Measurements from ENCODE around the gene ZNF646. TPM values are rescaled to one million over a fixed set of nuclear protein-coding genes. Genes with fewer than 3 reads are reported as not detected.

Gene ZNF646
- total and polyA plus RNA-seq, 4 donors: 0.89 to 9.6 (median 4.0) TPM

DNA sequence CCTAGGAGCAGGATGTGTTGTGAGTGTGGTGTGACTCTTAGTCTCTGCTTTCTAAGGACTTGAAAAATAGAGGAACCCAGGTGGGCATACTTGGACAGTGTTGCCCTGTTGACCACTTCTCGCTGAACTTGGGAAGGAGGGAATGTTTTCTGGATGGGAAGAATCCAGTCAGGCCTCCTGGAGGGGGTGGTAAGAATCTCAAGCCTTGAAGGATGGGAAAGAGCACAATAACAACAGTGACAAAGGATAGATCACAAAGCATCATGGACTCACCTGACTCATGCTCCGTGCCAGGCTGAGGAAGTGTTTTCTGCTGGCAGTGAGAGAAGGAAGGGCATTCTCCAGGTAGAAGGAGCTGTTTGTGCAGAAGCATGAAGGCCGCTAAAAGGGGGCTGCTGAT lies 51.6 kb downstream of the ZNF646 start (continued):
- TF ChIP-seq, protein P1, sequence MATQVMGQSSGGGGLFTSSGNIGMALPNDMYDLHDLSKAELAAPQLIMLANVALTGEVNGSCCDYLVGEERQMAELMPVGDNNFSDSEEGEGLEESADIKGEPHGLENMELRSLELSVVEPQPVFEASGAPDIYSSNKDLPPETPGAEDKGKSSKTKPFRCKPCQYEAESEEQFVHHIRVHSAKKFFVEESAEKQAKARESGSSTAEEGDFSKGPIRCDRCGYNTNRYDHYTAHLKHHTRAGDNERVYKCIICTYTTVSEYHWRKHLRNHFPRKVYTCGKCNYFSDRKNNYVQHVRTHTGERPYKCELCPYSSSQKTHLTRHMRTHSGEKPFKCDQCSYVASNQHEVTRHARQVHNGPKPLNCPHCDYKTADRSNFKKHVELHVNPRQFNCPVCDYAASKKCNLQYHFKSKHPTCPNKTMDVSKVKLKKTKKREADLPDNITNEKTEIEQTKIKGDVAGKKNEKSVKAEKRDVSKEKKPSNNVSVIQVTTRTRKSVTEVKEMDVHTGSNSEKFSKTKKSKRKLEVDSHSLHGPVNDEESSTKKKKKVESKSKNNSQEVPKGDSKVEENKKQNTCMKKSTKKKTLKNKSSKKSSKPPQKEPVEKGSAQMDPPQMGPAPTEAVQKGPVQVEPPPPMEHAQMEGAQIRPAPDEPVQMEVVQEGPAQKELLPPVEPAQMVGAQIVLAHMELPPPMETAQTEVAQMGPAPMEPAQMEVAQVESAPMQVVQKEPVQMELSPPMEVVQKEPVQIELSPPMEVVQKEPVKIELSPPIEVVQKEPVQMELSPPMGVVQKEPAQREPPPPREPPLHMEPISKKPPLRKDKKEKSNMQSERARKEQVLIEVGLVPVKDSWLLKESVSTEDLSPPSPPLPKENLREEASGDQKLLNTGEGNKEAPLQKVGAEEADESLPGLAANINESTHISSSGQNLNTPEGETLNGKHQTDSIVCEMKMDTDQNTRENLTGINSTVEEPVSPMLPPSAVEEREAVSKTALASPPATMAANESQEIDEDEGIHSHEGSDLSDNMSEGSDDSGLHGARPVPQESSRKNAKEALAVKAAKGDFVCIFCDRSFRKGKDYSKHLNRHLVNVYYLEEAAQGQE (IDR thresholded peaks at IDR 0.05): no peak
- TF ChIP-seq, protein P2, sequence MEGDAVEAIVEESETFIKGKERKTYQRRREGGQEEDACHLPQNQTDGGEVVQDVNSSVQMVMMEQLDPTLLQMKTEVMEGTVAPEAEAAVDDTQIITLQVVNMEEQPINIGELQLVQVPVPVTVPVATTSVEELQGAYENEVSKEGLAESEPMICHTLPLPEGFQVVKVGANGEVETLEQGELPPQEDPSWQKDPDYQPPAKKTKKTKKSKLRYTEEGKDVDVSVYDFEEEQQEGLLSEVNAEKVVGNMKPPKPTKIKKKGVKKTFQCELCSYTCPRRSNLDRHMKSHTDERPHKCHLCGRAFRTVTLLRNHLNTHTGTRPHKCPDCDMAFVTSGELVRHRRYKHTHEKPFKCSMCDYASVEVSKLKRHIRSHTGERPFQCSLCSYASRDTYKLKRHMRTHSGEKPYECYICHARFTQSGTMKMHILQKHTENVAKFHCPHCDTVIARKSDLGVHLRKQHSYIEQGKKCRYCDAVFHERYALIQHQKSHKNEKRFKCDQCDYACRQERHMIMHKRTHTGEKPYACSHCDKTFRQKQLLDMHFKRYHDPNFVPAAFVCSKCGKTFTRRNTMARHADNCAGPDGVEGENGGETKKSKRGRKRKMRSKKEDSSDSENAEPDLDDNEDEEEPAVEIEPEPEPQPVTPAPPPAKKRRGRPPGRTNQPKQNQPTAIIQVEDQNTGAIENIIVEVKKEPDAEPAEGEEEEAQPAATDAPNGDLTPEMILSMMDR (IDR thresholded peaks at IDR 0.05; ENCODE audit: low read depth, low read length, missing input control): no peak
- TF ChIP-seq RAD21 (IDR thresholded peaks at IDR 0.05) (no peak), TAF1 (conservative IDR thresholded peaks at IDR 0.05) (no peak)

DNA sequence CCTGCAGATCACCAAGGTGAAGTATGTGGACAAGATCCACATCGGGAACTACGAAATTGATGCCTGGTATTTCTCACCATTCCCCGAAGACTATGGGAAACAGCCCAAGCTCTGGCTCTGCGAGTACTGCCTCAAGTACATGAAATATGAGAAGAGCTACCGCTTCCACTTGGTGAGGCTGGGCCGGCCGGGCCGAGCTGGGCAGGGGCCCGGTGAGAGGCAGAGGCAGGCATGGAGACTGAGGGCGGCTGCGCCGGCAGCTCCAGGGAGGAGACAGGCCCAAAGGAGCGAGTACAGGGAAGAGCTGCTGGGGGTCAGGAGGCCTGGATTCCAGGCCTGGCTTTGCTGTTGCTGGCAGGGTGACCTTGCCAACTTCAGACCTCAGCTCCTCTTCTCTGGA lies 53.0 kb downstream of the ZNF646 start:
- DNase-seq (ENCODE audit: low spot score): no peak
- Histone ChIP-seq H3K4me1 (ENCODE audit: control insufficient read depth in 4 of 4, insufficient read depth in 4 of 4, low read length in 3 of 4) (no peaks in the 10 kb centered on the region), H3K4me3 (ENCODE audit: low read depth in 1 of 3, low read length in 3 of 3) (no peak overlapping the region), H3K27ac (ENCODE audit: low read depth in 1 of 2, low read length in 2 of 2) (peak overlapping the region; percentile 68 to 77), H3K9me3 (ENCODE audit: control insufficient read depth in 4 of 4, low read length in 3 of 4) (no peaks in the 10 kb centered on the region), H3K36me3 (ENCODE audit: control insufficient read depth in 4 of 4, insufficient read depth in 3 of 4, low read depth in 1 of 4, low read length in 3 of 4) (peaks cover 4 to 42% (median 16%) of the 10 kb centered on the region in 4 donors), H3K27me3 (ENCODE audit: control insufficient read depth in 4 of 4, insufficient read depth in 4 of 4, low read length in 3 of 4) (no peaks in the 10 kb centered on the region), H3K9ac (ENCODE audit: low read depth in 1 of 2, low read length in 2 of 2) (no peak overlapping the region)
- 97% methylated on average over 13 of the region's 13 CpGs for WGBS
- TF ChIP-seq, protein P3, sequence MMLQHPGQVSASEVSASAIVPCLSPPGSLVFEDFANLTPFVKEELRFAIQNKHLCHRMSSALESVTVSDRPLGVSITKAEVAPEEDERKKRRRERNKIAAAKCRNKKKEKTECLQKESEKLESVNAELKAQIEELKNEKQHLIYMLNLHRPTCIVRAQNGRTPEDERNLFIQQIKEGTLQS (IDR thresholded peaks at IDR 0.05): no peak
- TF ChIP-seq RAD21 (IDR thresholded peaks at IDR 0.05) (no peak), FOXA2 (IDR thresholded peaks at IDR 0.05) (no peak), SP1 (IDR thresholded peaks at IDR 0.05) (no peak), YY1 (IDR thresholded peaks at IDR 0.05) (no peak), RXRA (IDR thresholded peaks at IDR 0.05) (no peak)
- TF ChIP-seq, protein P2 (IDR thresholded peaks at IDR 0.05; ENCODE audit: low read depth, low read length, missing input control): no peak
- TF ChIP-seq, protein P1 (IDR thresholded peaks at IDR 0.05): no peak
- TF ChIP-seq, protein P4, sequence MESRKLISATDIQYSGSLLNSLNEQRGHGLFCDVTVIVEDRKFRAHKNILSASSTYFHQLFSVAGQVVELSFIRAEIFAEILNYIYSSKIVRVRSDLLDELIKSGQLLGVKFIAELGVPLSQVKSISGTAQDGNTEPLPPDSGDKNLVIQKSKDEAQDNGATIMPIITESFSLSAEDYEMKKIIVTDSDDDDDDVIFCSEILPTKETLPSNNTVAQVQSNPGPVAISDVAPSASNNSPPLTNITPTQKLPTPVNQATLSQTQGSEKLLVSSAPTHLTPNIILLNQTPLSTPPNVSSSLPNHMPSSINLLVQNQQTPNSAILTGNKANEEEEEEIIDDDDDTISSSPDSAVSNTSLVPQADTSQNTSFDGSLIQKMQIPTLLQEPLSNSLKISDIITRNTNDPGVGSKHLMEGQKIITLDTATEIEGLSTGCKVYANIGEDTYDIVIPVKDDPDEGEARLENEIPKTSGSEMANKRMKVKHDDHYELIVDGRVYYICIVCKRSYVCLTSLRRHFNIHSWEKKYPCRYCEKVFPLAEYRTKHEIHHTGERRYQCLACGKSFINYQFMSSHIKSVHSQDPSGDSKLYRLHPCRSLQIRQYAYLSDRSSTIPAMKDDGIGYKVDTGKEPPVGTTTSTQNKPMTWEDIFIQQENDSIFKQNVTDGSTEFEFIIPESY (IDR thresholded peaks at IDR 0.05): no peak

All from liver (tissue), 9 donors.